PC-3 (cell line): Measurements from ENCODE around the gene HTRA2.

Experiments
- CTCF ChIP-seq: fragments of 300-600 bp; sonication (generic); conservative IDR thresholded peaks from 2 replicates; pipeline ENCODE4 v1.5.1; 2017; ENCODE audit warnings: antibody characterized with exemption, low read depth, mild to moderate bottlenecking, low read length
- EZH2 ChIP-seq: fragments of 300-600 bp; sonication (generic); IDR thresholded peaks from one replicate; pipeline ENCODE4 v1.6.1; 2017; ENCODE audit warnings: antibody characterized with exemption, mild to moderate bottlenecking, low read length; ENCODE audit not compliant: unreplicated experiment
- EZH2phosphoT487 ChIP-seq: fragments of 300-600 bp; sonication (generic); IDR thresholded peaks from 2 replicates; pipeline ENCODE4 v1.6.1; 2018; ENCODE audit warnings: mild to moderate bottlenecking, antibody characterized with exemption, low read length, borderline replicate concordance

GRCh38 chr2:74533464-74533863 lies 3.7 kb downstream of the HTRA2 start:
- TF ChIP-seq CTCF (no peak), EZH2phosphoT487 (no peak), EZH2 (no peak)
